Thoracic aorta endothelial cell (primary cell): ENCODE measurements around the gene CCDC88C. TPM values are rescaled to one million over a fixed set of nuclear protein-coding genes. Genes with fewer than 3 reads are reported as not detected.

Experiments used
- total RNA-seq: library from RNA; depleted of rRNA; stranded (reverse); fragments of >200 nt; gene quantifications from 2 replicates; pipeline ENCODE4 v1.2.3, GENCODE V29; 2012

CCDC88C gene, protein sequence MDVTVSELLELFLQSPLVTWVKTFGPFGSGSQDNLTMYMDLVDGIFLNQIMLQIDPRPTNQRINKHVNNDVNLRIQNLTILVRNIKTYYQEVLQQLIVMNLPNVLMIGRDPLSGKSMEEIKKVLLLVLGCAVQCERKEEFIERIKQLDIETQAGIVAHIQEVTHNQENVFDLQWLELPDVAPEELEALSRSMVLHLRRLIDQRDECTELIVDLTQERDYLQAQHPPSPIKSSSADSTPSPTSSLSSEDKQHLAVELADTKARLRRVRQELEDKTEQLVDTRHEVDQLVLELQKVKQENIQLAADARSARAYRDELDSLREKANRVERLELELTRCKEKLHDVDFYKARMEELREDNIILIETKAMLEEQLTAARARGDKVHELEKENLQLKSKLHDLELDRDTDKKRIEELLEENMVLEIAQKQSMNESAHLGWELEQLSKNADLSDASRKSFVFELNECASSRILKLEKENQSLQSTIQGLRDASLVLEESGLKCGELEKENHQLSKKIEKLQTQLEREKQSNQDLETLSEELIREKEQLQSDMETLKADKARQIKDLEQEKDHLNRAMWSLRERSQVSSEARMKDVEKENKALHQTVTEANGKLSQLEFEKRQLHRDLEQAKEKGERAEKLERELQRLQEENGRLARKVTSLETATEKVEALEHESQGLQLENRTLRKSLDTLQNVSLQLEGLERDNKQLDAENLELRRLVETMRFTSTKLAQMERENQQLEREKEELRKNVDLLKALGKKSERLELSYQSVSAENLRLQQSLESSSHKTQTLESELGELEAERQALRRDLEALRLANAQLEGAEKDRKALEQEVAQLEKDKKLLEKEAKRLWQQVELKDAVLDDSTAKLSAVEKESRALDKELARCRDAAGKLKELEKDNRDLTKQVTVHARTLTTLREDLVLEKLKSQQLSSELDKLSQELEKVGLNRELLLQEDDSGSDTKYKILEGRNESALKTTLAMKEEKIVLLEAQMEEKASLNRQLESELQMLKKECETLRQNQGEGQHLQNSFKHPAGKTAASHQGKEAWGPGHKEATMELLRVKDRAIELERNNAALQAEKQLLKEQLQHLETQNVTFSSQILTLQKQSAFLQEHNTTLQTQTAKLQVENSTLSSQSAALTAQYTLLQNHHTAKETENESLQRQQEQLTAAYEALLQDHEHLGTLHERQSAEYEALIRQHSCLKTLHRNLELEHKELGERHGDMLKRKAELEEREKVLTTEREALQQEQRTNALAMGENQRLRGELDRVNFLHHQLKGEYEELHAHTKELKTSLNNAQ (N-terminal part only)
- 32.5 and 32.6 TPM in 2 replicates for total RNA-seq

GRCh38 chr14:91417120-91417982 is at the start of gene CCDC88C:
Gene CCDC88C (minus strand): TSS chr14:91417820. CDS start chr14:91417690, 130 bp downstream.

DNA sequence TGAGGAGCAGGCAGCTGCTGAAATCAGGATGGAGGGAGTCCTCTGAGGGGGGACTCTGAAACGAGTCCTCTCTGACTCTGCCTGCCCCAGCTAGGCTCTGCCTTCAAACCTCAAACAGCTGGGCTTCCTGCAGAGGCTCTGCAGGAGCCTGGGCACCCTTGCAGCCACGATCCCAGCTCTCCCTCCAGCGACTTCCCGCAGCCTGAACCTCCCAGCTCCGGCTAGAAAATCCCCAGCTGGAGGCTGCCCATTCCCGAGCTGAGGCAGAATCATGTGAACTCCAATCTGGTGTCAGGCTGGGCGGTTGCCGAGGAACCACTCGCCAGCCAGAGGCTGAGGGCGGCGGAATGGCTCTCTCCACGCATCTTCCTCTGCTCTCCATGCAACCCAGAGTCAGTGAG is 173.1 kb downstream of the CCDC88C start, which contains the start of gene GPR68:
TSS of gene GPR68 (minus strand) at position 204 of the 401 bp plus-strand sequence. CDS start 9,654 bp downstream, outside the sequence.

Other genes starting within 250 kb of the CCDC88C start
- 0.36 and 0.40 TPM in 2 replicates for gene GPR68, start 173.1 kb downstream of the CCDC88C start, total RNA-seq
- gene PPP4R3A, start 92.5 kb upstream of the CCDC88C start, total RNA-seq = 102 and 105 TPM in 2 replicates